HCT116 (cell line): ENCODE measurements around the gene NDUFC2. TPM values are rescaled to one million over a fixed set of nuclear protein-coding genes. Genes with fewer than 3 reads are reported as not detected.

ENCODE experiments used
- ATAC-seq: fragments of 200-7000 bp; cut with Tn5 transposase; 2 replicates; pipeline ENCODE4 v1.9.1; 2020; ENCODE audit warnings: mild to moderate bottlenecking, moderate library complexity
- BruUV-seq: library from RNA; stranded (reverse); fragments of 400-500 nt; replicated peaks from 2 replicates; lab custom pipeline; 2021; lab: Mats Ljungman, UMichigan
- CTCF ChIA-PET: fragments of 300-600 bp; sonication (Branson Sonifier 250); formaldehyde crosslinking; loops from one replicate; lab custom pipeline; 2021; ENCODE audit warnings: antibody characterized with exemption; lab: Charles Lee
- POLR2A ChIA-PET: fragments of 300-600, 350-600 bp; sonication (Branson Sonifier 250); formaldehyde crosslinking; loops from one replicate; lab custom pipeline; 2021; ENCODE audit warnings: antibody characterized with exemption; lab: Charles Lee
- RAD21 ChIA-PET, 2 experiments: fragments of 300-600 bp; sonication (Branson Sonifier 250); formaldehyde crosslinking; loops; one replicate each; lab custom pipeline; 2023; ENCODE audit warnings: low total read pairs in 2 of 2; ENCODE audit not compliant: uncharacterized antibody in 2 of 2, unreplicated experiment in 2 of 2, low non-redundant PET in 1 of 2; lab: Charles Lee
- DNase-seq: peaks from one replicate; pipeline ENCODE4 v3.0.0-alpha.2; 2010; ENCODE audit warnings: low read depth, low spot score
- H2AFZ ChIP-seq: fragments of 200-600 bp; shearing (Covaris generic), sonication (generic); 2 replicates; pipeline ENCODE4 v1.6.1; 2017; ENCODE audit warnings: low read depth, mixed run types, mixed read lengths, antibody characterized with exemption, low read length; ENCODE audit not compliant: poor library complexity, severe bottlenecking
- H3K27ac ChIP-seq: 2 replicates; pipeline ENCODE4 v1.5.1; 2012; ENCODE audit warnings: low read depth, low read length
- H3K27me3 ChIP-seq: fragments of 200-600 bp; sonication (generic); 2 replicates; pipeline ENCODE4 v1.6.1; 2016; ENCODE audit warnings: mixed run types, low read length, mixed read lengths; ENCODE audit not compliant: insufficient read depth
- H3K36me3 ChIP-seq, 2 experiments: fragments of 200-500 bp in 1 of 2; fragments of 200-600 bp in 1 of 2; sonication (Bioruptor generic) in 1 of 2; sonication (generic) in 1 of 2; 2 replicates each; pipeline versions ENCODE4 v1.5.1 to v1.6.1; 2014 to 2016; ENCODE audit warnings: low read length in 2 of 2, inconsistent platforms in 1 of 2, mixed read lengths in 1 of 2, mixed run types in 1 of 2; ENCODE audit not compliant: insufficient read depth in 2 of 2, control insufficient read depth in 1 of 2
- H3K4me1 ChIP-seq, 2 experiments: fragments of 200-600 bp in 1 of 2; sonication (generic) in 1 of 2; 2 replicates each; pipeline versions ENCODE4 v1.5.1 to v1.6.1; 2012 to 2017; ENCODE audit warnings: low read length in 2 of 2, inconsistent platforms in 1 of 2, mild to moderate bottlenecking in 1 of 2, mixed read lengths in 1 of 2, mixed run types in 1 of 2, moderate library complexity in 1 of 2; ENCODE audit not compliant: insufficient read depth in 2 of 2, control insufficient read depth in 1 of 2
- H3K4me2 ChIP-seq: fragments of 200-600 bp; sonication (generic); 2 replicates; pipeline ENCODE4 v1.6.1; 2017; ENCODE audit warnings: mixed run types, low read length, mixed read lengths
- H3K4me3 ChIP-seq, 2 experiments: fragments of 200-600 bp in 1 of 2; sonication (generic) in 1 of 2; replicated peaks in 1 of 2; 2 replicates each; pipeline ENCODE4 v1.5.1; 2011 to 2016; ENCODE audit warnings: low read length in 2 of 2, control low read depth in 1 of 2, low read depth in 1 of 2, mild to moderate bottlenecking in 1 of 2, mixed read lengths in 1 of 2, mixed run types in 1 of 2
- H3K79me2 ChIP-seq: fragments of 200-600 bp; sonication (generic); 2 replicates; pipeline ENCODE4 v1.6.1; 2017; ENCODE audit warnings: mild to moderate bottlenecking, mixed run types, low read length, moderate library complexity, mixed read lengths; ENCODE audit not compliant: insufficient read depth
- H3K9ac ChIP-seq: fragments of 200-600 bp; sonication (generic); 2 replicates; pipeline ENCODE4 v1.6.1; 2016; ENCODE audit warnings: low read length, mixed read lengths
- H3K9me2 ChIP-seq: fragments of 200-600 bp; sonication (generic), shearing (Covaris generic); 2 replicates; pipeline ENCODE4 v1.6.1; 2017; ENCODE audit warnings: mixed run types, mild to moderate bottlenecking, moderate library complexity; ENCODE audit not compliant: insufficient read depth
- H3K9me3 ChIP-seq, 2 experiments: fragments of 200-500 bp in 1 of 2; fragments of 200-600 bp in 1 of 2; sonication (Bioruptor generic) in 1 of 2; sonication (generic) in 1 of 2; 2 replicates each; pipeline ENCODE4 v1.6.1; 2014 to 2017; ENCODE audit warnings: low read length in 2 of 2, mixed read lengths in 2 of 2, inconsistent platforms in 1 of 2, low read depth in 1 of 2, mild to moderate bottlenecking in 1 of 2, mixed run types in 1 of 2, moderate library complexity in 1 of 2; ENCODE audit not compliant: control insufficient read depth in 1 of 2, insufficient read depth in 1 of 2
- H4K20me1 ChIP-seq: fragments of 200-600 bp; sonication (generic), shearing (Covaris generic); 2 replicates; pipeline ENCODE4 v1.6.1; 2017; ENCODE audit warnings: mixed run types, mild to moderate bottlenecking, moderate library complexity; ENCODE audit not compliant: insufficient read depth
- ATF3 ChIP-seq: IDR thresholded peaks from 2 replicates; pipeline ENCODE4 v1.6.1; 2012
- CEBPB ChIP-seq: IDR thresholded peaks from 2 replicates; pipeline ENCODE4 v1.6.1; 2012; ENCODE audit warnings: low read depth
- EGR1 ChIP-seq: IDR thresholded peaks from 2 replicates; pipeline ENCODE4 v1.6.1; 2012; ENCODE audit warnings: low read depth
- ELF1 ChIP-seq: IDR thresholded peaks from 2 replicates; pipeline ENCODE4 v1.6.1; 2012; ENCODE audit warnings: low read depth, borderline replicate concordance
- EZH2 ChIP-seq: fragments of 200-600 bp; sonication (generic); IDR thresholded peaks from 2 replicates; pipeline ENCODE4 v1.6.1; 2017; ENCODE audit warnings: antibody characterized with exemption, mixed run types
- FOSL1 ChIP-seq: IDR thresholded peaks from 2 replicates; pipeline ENCODE4 v1.6.1; 2012; ENCODE audit warnings: low read depth
- JUND ChIP-seq: IDR thresholded peaks from 2 replicates; pipeline ENCODE4 v1.6.1; 2012
- MAX ChIP-seq: IDR thresholded peaks from 2 replicates; pipeline ENCODE4 v1.6.1; 2012
- POLR2A ChIP-seq: IDR thresholded peaks from 2 replicates; pipeline ENCODE4 v1.7.0; 2011; ENCODE audit warnings: borderline replicate concordance; ENCODE audit not compliant: insufficient read depth, insufficient read length; ENCODE audit errors: extremely low read depth
- POLR2AphosphoS5 ChIP-seq: IDR thresholded peaks from 2 replicates; pipeline ENCODE4 v1.6.1; 2011; ENCODE audit warnings: mild to moderate bottlenecking, low read depth, low read length, moderate library complexity
- RAD21 ChIP-seq: IDR thresholded peaks from 2 replicates; pipeline ENCODE4 v1.6.1; 2012; ENCODE audit warnings: low read depth, mild to moderate bottlenecking
- SP1 ChIP-seq: IDR thresholded peaks from 2 replicates; pipeline ENCODE4 v1.6.1; 2012; ENCODE audit warnings: low read depth
- SRF ChIP-seq: IDR thresholded peaks from 2 replicates; pipeline ENCODE4 v1.6.1; 2012; ENCODE audit warnings: low read depth
- TCF7L2 ChIP-seq: IDR thresholded peaks from 2 replicates; pipeline ENCODE4 v1.7.0; 2011; ENCODE audit warnings: borderline replicate concordance, inconsistent platforms; ENCODE audit not compliant: insufficient read depth, insufficient read length; ENCODE audit errors: extremely low read depth
- YY1 ChIP-seq: IDR thresholded peaks from 2 replicates; pipeline ENCODE4 v1.6.1; 2011; ENCODE audit warnings: low read length, low read depth, moderate library complexity, mild to moderate bottlenecking; ENCODE audit not compliant: insufficient replicate concordance; ENCODE audit errors: extremely low read depth
- ZFX ChIP-seq: fragments of 450-650 bp; IDR thresholded peaks from 2 replicates; pipeline ENCODE4 v1.6.1; 2017
- intact Hi-C: fragments of 100-400 bp; cut with micrococcal nuclease; formaldehyde crosslinking; loops from 2 replicates; pipeline ENCODE4 v1.10.0; 2022
- total RNA-seq: library from RNA; stranded (reverse); gene quantifications from one replicate; pipeline ENCODE4 v1.2.1, GENCODE V29; 2021; ENCODE audit not compliant: unreplicated experiment
- TF ChIP-seq, protein P1 (sequence below), 3 experiments: fragments of 200-600 bp in 1 of 3; sonication (generic) in 1 of 3; IDR thresholded peaks in 2 of 3; conservative IDR thresholded peaks in 1 of 3; 2 replicates each; pipeline ENCODE4 v1.5.1; 2012 to 2017; ENCODE audit warnings: low read depth in 2 of 3, low read length in 2 of 3, antibody characterized with exemption in 1 of 3, borderline replicate concordance in 1 of 3, control low read depth in 1 of 3, mild to moderate bottlenecking in 1 of 3, mixed read lengths in 1 of 3, mixed run types in 1 of 3, moderate library complexity in 1 of 3; ENCODE audit not compliant: insufficient read depth in 1 of 3
- TF ChIP-seq, protein P2 (sequence below): IDR thresholded peaks from 2 replicates; pipeline ENCODE4 v1.6.1; 2012; ENCODE audit warnings: low read depth

Gene NDUFC2
- total RNA-seq, 1 experiment from 2014 or later = 225 TPM

GRCh38 chr11:78066471-78066870, 13.2 kb downstream of the NDUFC2 start (continued):
- TF ChIP-seq POLR2AphosphoS5 (no peak), POLR2A (no peak), EGR1 (no peak), CEBPB (no peak), EZH2 (no peak)
- TF ChIP-seq, protein P1, sequence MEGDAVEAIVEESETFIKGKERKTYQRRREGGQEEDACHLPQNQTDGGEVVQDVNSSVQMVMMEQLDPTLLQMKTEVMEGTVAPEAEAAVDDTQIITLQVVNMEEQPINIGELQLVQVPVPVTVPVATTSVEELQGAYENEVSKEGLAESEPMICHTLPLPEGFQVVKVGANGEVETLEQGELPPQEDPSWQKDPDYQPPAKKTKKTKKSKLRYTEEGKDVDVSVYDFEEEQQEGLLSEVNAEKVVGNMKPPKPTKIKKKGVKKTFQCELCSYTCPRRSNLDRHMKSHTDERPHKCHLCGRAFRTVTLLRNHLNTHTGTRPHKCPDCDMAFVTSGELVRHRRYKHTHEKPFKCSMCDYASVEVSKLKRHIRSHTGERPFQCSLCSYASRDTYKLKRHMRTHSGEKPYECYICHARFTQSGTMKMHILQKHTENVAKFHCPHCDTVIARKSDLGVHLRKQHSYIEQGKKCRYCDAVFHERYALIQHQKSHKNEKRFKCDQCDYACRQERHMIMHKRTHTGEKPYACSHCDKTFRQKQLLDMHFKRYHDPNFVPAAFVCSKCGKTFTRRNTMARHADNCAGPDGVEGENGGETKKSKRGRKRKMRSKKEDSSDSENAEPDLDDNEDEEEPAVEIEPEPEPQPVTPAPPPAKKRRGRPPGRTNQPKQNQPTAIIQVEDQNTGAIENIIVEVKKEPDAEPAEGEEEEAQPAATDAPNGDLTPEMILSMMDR (IDR thresholded peaks at IDR 0.05 in 2 of 3, conservative IDR thresholded peaks at IDR 0.05 in 1 of 3; ENCODE audit: borderline replicate concordance in 1 of 3, insufficient read depth in 1 of 3, low read depth in 2 of 3, low read length in 2 of 3) = no peak

GRCh38 chr11:78065203-78065602, 14.5 kb downstream of the NDUFC2 start:
- H3K4me2 ChIP-seq = no peak overlapping the region
- ATAC-seq = no peak
- no peak overlapping the region for H3K4me3 ChIP-seq
- CTCF ChIA-PET = no interaction called here
- H4K20me1 ChIP-seq = no peaks in the 10 kb centered on the region
- no peak overlapping the region for H3K27ac ChIP-seq
- TF ChIP-seq FOSL1 = no peak
- no peak for TF ChIP-seq ELF1
- no peak for TF ChIP-seq SP1
- no peak for TF ChIP-seq MAX
- TF ChIP-seq, protein P2, sequence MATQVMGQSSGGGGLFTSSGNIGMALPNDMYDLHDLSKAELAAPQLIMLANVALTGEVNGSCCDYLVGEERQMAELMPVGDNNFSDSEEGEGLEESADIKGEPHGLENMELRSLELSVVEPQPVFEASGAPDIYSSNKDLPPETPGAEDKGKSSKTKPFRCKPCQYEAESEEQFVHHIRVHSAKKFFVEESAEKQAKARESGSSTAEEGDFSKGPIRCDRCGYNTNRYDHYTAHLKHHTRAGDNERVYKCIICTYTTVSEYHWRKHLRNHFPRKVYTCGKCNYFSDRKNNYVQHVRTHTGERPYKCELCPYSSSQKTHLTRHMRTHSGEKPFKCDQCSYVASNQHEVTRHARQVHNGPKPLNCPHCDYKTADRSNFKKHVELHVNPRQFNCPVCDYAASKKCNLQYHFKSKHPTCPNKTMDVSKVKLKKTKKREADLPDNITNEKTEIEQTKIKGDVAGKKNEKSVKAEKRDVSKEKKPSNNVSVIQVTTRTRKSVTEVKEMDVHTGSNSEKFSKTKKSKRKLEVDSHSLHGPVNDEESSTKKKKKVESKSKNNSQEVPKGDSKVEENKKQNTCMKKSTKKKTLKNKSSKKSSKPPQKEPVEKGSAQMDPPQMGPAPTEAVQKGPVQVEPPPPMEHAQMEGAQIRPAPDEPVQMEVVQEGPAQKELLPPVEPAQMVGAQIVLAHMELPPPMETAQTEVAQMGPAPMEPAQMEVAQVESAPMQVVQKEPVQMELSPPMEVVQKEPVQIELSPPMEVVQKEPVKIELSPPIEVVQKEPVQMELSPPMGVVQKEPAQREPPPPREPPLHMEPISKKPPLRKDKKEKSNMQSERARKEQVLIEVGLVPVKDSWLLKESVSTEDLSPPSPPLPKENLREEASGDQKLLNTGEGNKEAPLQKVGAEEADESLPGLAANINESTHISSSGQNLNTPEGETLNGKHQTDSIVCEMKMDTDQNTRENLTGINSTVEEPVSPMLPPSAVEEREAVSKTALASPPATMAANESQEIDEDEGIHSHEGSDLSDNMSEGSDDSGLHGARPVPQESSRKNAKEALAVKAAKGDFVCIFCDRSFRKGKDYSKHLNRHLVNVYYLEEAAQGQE = no peak
- TF ChIP-seq RAD21 = no peak
- TF ChIP-seq YY1 = no peak
- TF ChIP-seq POLR2A = no peak
- TF ChIP-seq CEBPB = no peak
- TF ChIP-seq EZH2 = no peak
- TF ChIP-seq SRF = no peak
- no peak for TF ChIP-seq ATF3
- no peak for TF ChIP-seq JUND
- no peak for TF ChIP-seq ZFX
- no peak for TF ChIP-seq TCF7L2
- RAD21 ChIA-PET = no interaction called here
- H3K9me3 ChIP-seq = no peaks in the 10 kb centered on the region
- H3K9me2 ChIP-seq = no peaks in the 10 kb centered on the region
- H3K27me3 ChIP-seq = no peaks in the 10 kb centered on the region
- H3K79me2 ChIP-seq = no peaks in the 10 kb centered on the region; the same call in 1 of the 2 replicates
- intact Hi-C loops = no loop called here
- H3K9ac ChIP-seq = no peak overlapping the region
- H3K36me3 ChIP-seq = peaks cover 3 to 7% of the 10 kb centered on the region in 2 experiments; a peak in 2 of 4 replicates
- DNase-seq = no peak
- H3K4me1 ChIP-seq = no peaks in the 10 kb centered on the region
- POLR2A ChIA-PET = no interaction called here
- no peak overlapping the region for H2AFZ ChIP-seq
- BruUV-seq = no TSS peak
